NCI-H82 (cell line): ENCODE data around the gene MTCL1.

Experiments used
- DNase-seq: peaks from one replicate; lab custom pipeline; 2025; lab: John Stamatoyannopoulos, UW

Gene MTCL1

GRCh38 chr18:8810157-8810556, 104.8 kb downstream of the MTCL1 start:
- DNase-seq = no peak

GRCh38 chr18:8811115-8811514, 105.8 kb downstream of the MTCL1 start:
- no peak for DNase-seq

GRCh38 chr18:8812631-8813030, 107.3 kb downstream of the MTCL1 start:
- DNase-seq = no peak

- no peak for DNase-seq
Observed at GRCh38 chr18:8813611-8814010, 108.3 kb downstream of the MTCL1 start.

GRCh38 chr18:8814206-8814605, 108.8 kb downstream of the MTCL1 start:
- no peak for DNase-seq

GRCh38 chr18:8816220-8816619, 110.9 kb downstream of the MTCL1 start:
- DNase-seq = no peak

GRCh38 chr18:8816816-8817215, 111.5 kb downstream of the MTCL1 start:
- DNase-seq = no peak

- no peak for DNase-seq
Observed at GRCh38 chr18:8818982-8819381, 113.6 kb downstream of the MTCL1 start.

GRCh38 chr18:8820396-8821082, 115.2 kb downstream of the MTCL1 start:
- DNase-seq = no peak

GRCh38 chr18:8821083-8821465, 115.7 kb downstream of the MTCL1 start:
- no peak for DNase-seq

- no peak for DNase-seq
Observed at GRCh38 chr18:8821531-8821930, 116.2 kb downstream of the MTCL1 start.

GRCh38 chr18:8822643-8823042, 117.3 kb downstream of the MTCL1 start:
- DNase-seq = no peak

GRCh38 chr18:8823530-8823929, 118.2 kb downstream of the MTCL1 start:
- DNase-seq = no peak

GRCh38 chr18:8824846-8825245, 119.5 kb downstream of the MTCL1 start:
- no peak for DNase-seq

- no peak for DNase-seq
Observed at GRCh38 chr18:8825273-8825672, 119.9 kb downstream of the MTCL1 start.

- no peak for DNase-seq
Observed at GRCh38 chr18:8825729-8826375, 120.5 kb downstream of the MTCL1 start.

- no peak for DNase-seq
Observed at GRCh38 chr18:8826514-8826913, 121.2 kb downstream of the MTCL1 start.

- no peak for DNase-seq
Observed at GRCh38 chr18:8826971-8827370, 121.6 kb downstream of the MTCL1 start.

- no peak for DNase-seq
Observed at GRCh38 chr18:8828300-8828699, 122.9 kb downstream of the MTCL1 start.

- DNase-seq = no peak
Observed at GRCh38 chr18:8828798-8829197, 123.4 kb downstream of the MTCL1 start.

GRCh38 chr18:8830067-8831060, 125.0 kb downstream of the MTCL1 start:
- DNase-seq = no peak

GRCh38 chr18:8831112-8831511, 125.8 kb downstream of the MTCL1 start:
- no peak for DNase-seq

- no peak for DNase-seq
Observed at GRCh38 chr18:8831531-8831930, 126.2 kb downstream of the MTCL1 start.
